GM19372 (cell line): ENCODE data around the gene TRIM41.
"Not testable (repeated sequence)": the region's sequence is repeated elsewhere in the genome, so short reads cannot be mapped to it uniquely, and the experiment has no call there.

Source experiments
- ATAC-seq: cut with Tn5 transposase; IDR thresholded peaks from one replicate; pipeline ENCODE4 v1.9.1; 2021; ENCODE audit warnings: mild to moderate bottlenecking, low read depth, moderate library complexity; ENCODE audit not compliant: unreplicated experiment

Gene TRIM41

DNA sequence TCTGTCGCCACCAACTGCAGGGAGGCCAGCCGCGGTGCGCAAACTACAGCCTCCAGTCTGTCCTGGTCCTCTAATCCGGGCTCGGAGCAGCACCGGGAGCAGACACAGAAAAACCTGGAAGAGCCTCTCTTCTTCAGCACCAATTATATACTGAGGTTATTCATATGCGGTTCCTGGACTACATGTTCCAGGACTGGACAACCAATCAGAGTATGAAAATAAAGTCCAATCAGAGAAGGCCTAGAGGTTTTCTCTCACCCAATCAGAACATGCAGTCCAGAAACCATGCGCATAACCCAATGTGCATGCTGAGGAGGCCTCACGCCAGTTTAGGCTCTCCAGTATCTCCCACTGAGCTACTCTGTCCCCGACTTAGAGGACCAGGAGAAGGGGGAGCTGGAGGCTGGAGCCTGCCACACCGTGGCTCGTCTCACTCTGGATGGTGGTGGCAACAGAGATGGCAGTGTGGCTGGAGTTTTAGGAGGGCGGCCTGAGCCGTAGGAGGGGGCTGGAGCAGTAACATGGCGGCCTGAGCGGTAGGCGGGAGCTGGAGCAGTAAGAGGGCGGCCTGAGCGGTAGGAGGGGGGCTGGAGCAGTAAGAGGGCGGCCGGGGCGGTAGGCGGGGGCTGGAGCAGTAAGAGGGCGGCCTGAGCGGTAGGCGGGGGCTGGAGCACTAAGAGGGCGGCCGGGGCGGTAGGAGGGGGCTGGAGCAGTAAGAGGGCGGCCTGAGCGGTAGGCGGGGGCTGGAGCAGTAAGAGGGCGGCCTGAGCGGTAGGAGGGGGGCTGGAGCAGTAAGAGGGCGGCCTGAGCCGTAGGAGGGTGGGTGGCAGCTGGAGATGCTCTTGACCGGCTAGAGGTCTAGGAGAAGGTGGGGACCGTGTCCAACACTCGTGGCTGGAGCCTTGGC, 58.2 kb downstream of the TRIM41 start:
- ATAC-seq: no peak

DNA sequence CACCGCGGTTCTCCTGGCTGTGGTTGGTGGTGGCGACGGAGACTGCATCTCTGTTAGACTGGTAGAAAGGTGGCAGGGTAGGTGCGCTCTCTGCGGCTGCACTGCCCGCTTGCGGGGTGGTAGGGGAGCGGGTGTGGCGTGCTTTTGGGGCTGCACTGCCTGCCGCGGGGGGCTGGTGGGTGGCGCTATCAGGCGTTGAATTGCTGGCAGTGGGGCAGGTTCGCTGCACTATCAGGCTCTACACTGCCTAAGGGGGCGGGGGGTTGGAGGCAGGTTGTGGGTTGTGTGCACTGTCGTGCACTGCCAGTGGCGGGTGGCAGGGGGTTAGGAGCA, 58.9 kb downstream of the TRIM41 start:
- ATAC-seq: no peak

DNA sequence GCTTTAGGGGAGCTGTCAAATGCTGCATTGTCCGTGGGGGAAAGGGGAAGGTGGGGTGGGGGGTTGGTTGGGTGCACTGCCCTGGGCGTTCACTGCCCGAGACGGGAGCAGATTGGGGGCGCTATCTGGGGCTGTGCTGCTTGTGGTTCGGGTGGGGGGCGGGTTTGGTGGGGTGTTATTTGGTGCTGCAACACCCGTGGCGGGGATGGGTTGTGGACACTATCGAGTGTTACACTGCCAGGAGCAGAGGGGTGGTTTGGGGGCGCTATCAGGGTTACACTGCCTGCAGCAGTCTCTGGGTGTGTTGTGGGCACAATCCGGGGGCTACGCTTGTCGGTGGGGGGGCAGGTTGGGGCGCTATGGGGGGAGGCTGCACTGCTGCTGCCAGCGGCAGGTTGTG, 59.3 kb downstream of the TRIM41 start:
- ATAC-seq: not testable (repeated sequence)

DNA sequence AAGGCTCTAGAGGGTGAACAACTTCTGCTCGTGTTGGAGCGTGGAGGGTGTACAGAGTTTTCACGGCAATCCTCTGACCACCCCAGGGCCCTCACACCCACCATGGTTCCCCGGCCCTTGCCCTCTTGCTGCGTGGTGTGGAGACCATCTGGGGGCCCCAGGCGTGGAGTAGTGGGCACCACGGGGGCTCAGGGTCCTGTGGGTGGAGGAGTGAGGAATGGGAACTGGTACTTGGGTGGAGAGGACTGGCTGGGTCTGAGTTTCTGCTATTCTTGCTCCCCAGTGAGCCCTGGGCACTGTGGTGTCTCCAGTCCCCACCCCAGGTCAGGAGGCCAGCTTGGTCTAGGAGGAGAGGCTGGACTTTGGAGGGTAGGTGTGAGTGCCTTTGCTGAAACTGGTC, 59.8 kb downstream of the TRIM41 start:
- ATAC-seq: no peak

DNA sequence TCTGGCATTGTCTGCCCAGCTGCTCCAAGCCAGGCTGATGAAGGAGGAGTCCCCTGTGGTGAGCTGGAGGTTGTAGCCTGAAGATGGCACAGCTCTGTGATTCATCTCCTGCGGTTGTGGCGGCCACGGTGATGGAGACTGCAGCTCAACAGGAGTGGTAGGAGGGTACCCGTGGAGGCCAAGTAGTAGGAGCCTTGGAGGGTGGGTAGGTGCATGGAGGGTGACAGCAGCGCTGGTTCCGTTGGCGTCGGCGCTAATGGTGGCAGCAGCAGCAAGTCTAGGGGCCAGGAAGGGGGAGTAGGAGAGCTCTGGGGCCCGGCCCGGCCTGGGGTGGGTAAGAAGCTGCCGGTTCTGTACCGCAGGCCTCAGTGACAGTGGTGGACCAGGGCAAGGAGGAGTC, 60.3 kb downstream of the TRIM41 start:
- no peak for ATAC-seq

DNA sequence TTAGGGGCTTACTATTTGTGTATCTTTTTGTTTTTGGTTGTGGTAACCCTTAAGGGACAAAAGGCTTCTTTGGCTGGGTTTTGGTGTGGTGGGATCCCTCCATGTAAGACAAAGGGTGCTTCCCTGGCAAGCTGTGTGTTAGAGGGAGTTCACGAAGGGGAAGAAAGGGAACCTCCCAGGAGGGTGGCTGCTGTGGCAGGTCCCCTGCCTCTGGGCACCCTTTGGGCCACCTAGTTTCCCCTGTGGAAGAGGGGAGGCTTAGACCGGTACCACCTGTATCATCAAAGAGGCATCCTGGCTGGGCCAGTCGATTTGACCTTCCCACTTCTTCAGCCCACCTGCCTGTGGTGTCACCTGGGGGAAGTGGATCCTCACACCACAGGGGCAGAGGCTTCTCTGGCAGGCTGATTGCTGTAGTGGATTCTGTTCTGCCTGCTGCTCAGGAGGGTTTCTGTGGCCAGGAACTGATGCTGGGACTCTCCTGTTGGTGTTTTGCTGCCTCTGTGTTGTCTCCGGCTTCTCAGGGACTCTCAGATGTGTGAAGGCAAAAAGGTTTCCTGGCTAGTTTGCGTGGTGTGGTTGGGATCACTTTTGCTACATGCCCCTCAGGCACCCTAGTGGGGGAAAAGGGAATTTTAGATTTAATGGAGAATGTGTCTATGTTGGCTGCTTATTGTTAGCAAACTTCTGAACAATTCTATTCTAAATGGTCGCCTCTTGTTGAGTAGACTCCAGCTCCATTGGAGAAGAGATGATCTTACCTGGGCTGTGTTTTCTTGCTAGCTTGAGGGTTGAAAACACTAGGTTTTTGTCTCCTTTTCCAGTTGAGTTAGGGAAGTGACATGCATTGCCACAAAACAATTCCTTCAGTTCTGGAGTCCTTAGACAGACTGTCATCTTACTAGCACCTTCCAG, 61.0 kb downstream of the TRIM41 start:
- ATAC-seq: not testable (repeated sequence)
